ENCODE data around the gene IDH2. TPM values are rescaled to one million over a fixed set of nuclear protein-coding genes. Genes with fewer than 3 reads are reported as not detected.

Gene IDH2
- total RNA-seq, 1 donor from 2014 or later: 135 TPM

DNA sequence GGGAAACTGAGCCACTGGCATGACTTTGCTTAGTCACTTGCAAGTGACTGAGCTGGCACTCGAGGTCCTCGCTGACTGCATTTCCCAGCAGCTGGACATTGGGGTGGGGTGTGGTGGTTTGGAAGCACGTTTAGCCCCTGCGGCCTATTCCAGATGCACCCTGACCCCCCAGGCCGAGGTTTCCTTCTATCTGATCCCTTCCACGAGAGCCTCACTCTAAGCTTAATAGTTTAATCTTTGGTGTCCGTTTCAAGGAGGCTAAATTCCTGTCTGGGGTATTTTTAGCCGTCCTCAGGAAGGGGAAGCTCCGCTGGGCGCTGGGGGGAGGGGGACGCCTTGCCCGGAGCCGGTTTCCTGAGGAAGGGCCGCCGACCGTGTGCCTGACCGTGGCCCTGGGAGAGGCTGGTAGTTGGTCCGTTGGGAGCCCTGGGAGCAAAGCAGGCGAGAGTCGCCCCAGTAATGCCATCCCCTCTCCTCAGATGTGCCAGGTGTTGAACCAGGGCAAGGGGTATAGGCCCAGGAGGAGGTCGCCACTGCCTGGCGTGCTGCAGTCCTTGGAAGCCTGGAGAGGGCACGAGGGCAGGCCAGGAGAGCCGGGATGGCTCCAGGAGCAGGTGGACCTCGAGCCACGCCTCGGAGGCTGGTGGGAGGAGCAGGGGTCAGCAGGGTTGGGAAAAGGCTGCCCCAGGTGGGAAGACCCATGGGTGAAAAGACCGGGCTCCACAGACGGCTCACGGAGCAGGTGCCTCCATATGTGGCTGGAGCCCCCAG is 37.2 kb downstream of the IDH2 start:
- DNase-seq (ENCODE audit: low read depth, low spot score): no peak

- no peak for DNase-seq (ENCODE audit: low read depth, low spot score)
Observed at GRCh38 chr15:90063770-90064247, 38.5 kb downstream of the IDH2 start.

GRCh38 chr15:90062973-90063769 is 39.1 kb downstream of the IDH2 start:
- no peak for DNase-seq (ENCODE audit: low read depth, low spot score)

- no peak for DNase-seq (ENCODE audit: low read depth, low spot score)
Observed at GRCh38 chr15:90062462-90062932, 39.8 kb downstream of the IDH2 start.

GRCh38 chr15:90062023-90062442 is 40.2 kb downstream of the IDH2 start:
- no peak for DNase-seq (ENCODE audit: low read depth, low spot score)

- no peak for DNase-seq (ENCODE audit: low read depth, low spot score)
Observed at GRCh38 chr15:90060797-90061196, 41.5 kb downstream of the IDH2 start.

GRCh38 chr15:90059208-90059985 is 42.9 kb downstream of the IDH2 start:
- DNase-seq (ENCODE audit: low read depth, low spot score): no peak

- DNase-seq (ENCODE audit: low read depth, low spot score): no peak
Observed at GRCh38 chr15:90058775-90059174, 43.5 kb downstream of the IDH2 start.

- DNase-seq (ENCODE audit: low read depth, low spot score): no peak
Observed at GRCh38 chr15:90058308-90058707, 44.0 kb downstream of the IDH2 start.

DNA sequence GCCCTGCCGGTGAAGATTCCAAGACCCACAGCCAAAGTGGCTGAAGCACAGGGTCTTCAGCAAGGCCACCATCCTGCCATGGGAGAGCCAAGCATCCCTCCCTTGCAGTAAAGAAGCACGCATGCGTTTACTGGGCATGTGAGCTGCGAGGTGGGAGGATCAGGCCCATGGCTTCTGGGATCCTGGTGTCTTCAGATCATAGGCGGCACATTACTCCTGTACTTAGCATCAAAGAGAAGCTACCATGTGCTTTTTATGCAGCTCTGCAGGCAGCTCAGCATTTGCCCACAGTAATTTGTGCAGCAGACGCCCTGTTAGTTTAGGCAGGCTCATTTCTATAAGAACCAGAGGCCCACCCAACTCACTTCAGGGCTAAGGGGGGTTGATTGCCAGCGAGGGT is 45.7 kb downstream of the IDH2 start:
- DNase-seq (ENCODE audit: low read depth, low spot score): no peak

- DNase-seq (ENCODE audit: low read depth, low spot score): no peak
Observed at GRCh38 chr15:90055182-90055581, 47.1 kb downstream of the IDH2 start.

GRCh38 chr15:90054618-90055097 is 47.6 kb downstream of the IDH2 start:
- DNase-seq (ENCODE audit: low read depth, low spot score): no peak

DNA sequence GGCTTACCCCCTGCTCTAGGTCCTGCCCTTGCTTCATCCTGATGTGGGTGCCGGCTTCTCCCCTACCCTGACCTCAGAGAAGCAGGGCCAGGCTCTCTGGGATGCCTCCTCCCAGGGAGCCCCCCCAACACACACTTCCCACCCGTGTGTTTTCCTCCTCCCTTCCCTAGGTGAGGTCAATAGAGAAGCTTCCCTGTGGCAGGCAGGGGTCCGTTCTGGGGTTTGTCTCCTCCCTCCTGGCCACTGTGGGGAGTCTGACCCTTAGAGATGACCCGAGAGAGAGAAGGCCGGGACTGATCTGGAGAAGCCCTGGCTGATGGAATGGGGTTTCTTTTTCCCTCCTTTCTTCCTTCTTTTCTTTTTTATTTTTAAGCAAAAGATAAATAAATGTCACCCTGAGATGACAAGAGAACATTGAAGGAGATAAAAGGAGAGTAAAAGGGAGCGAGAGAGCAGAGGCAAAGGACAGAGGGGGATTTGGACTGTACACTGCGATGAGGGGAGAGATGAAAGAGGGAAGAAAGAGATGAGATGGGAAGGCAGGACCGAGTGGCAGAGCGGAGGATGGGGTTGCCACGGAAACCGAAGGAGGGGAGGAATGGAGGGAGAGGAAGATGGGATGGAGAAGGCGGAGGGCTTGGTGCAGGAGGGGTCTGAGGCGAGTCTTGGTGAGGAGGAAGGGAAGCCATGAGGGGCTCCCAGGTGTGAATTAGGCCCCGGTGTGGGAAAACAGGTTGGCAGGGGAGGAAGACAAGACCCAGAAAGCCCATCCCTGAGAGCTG is 48.4 kb downstream of the IDH2 start:
- no peak for DNase-seq (ENCODE audit: low read depth, low spot score)

- no peak for DNase-seq (ENCODE audit: low read depth, low spot score)
Observed at GRCh38 chr15:90051874-90052273, 50.4 kb downstream of the IDH2 start.

DNA sequence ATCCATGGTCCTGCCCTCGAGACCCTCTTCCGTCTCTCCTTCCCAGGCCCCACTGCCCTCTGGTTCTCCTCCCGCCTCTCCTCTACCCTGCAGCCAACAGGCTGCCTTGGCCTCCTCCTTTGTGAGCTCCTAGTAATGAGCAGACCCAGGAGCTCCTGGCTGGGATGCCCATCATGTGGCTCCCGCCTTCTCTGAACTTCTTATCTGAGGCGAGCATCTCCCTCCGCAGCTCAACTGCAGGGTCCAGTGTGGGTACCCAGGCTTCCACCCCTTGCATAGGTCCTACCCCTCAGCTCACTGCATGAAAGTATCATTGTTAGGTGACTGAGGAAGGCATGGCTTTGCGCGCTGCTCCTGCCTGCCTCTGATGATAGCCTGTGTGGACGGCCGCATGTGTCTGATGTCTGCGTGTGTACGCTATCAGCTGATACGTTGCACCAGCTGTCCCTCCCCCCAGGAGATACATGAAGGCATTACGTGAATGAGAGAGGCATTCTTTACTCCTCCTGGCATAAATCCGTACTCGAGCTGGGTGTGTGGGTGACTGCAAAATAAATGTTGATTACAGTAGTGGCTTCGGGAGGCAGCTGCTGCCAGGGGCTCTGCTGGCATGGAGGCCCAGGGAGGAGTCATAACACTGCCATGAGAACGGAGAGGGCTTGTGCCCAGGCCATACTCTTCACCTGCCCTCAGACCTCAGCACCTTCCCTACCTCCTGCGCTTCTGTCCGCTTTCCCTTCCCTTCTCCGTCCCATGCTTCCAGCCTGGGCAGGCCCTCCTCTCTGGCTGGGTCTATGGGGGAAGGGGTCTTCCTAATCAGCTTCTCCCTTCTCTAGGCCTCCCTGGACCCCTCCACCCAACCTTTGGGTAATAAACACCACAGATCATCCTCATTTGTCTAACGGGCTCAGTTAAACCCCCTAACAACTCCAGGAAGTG is 52.3 kb downstream of the IDH2 start:
- DNase-seq (ENCODE audit: low read depth, low spot score): no peak

- DNase-seq (ENCODE audit: low read depth, low spot score): no peak
Observed at GRCh38 chr15:90049030-90049429, 53.2 kb downstream of the IDH2 start.

- DNase-seq (ENCODE audit: low read depth, low spot score): no peak
Observed at GRCh38 chr15:90047956-90048575, 54.2 kb downstream of the IDH2 start.

GRCh38 chr15:90046911-90047392 is 55.3 kb downstream of the IDH2 start:
- DNase-seq (ENCODE audit: low read depth, low spot score): no peak

GRCh38 chr15:90046289-90046688 is 56.0 kb downstream of the IDH2 start:
- no peak for DNase-seq (ENCODE audit: low read depth, low spot score)

All from pulmonary artery endothelial cell (primary cell).